Fibroblast of skin of abdomen (primary cell): ENCODE measurements around the gene MRPS15.

ENCODE experiments used
- DNase-seq: peaks from one replicate; pipeline ENCODE4 v3.0.0-alpha.2; 2013

The MRPS15 gene

GRCh38 chr1:36457691-36458090, 6.5 kb downstream of the MRPS15 start:
- DNase-seq: no peak

- no peak for DNase-seq
Observed at GRCh38 chr1:36456391-36456928, 7.7 kb downstream of the MRPS15 start.

GRCh38 chr1:36455386-36455785, 8.8 kb downstream of the MRPS15 start:
- no peak for DNase-seq

- DNase-seq: no peak
Observed at GRCh38 chr1:36453600-36454388, 10.4 kb downstream of the MRPS15 start.

GRCh38 chr1:36453051-36453450, 11.1 kb downstream of the MRPS15 start:
- no peak for DNase-seq

- no peak for DNase-seq
Observed at GRCh38 chr1:36450919-36451305, 13.3 kb downstream of the MRPS15 start.

GRCh38 chr1:36450270-36450918, 13.8 kb downstream of the MRPS15 start, which contains the start of gene OSCP1:
Gene OSCP1 (minus strand): TSS chr1:36450451. CDS start chr1:36450369, 82 bp downstream.
- peak; percentile 95 for DNase-seq

GRCh38 chr1:36448530-36449056, 15.6 kb downstream of the MRPS15 start:
- DNase-seq: no peak

GRCh38 chr1:36447450-36447849, 16.7 kb downstream of the MRPS15 start:
- no peak for DNase-seq

- no peak for DNase-seq
Observed at GRCh38 chr1:36446746-36447145, 17.4 kb downstream of the MRPS15 start.

- no peak for DNase-seq
Observed at GRCh38 chr1:36446271-36446670, 17.9 kb downstream of the MRPS15 start.

GRCh38 chr1:36443297-36443696, 20.9 kb downstream of the MRPS15 start:
- no peak for DNase-seq

- no peak for DNase-seq
Observed at GRCh38 chr1:36442337-36442736, 21.8 kb downstream of the MRPS15 start.

- DNase-seq: no peak
Observed at GRCh38 chr1:36440646-36441045, 23.5 kb downstream of the MRPS15 start.

GRCh38 chr1:36440044-36440443, 24.1 kb downstream of the MRPS15 start:
- DNase-seq: no peak

GRCh38 chr1:36438715-36439114, 25.5 kb downstream of the MRPS15 start:
- no peak for DNase-seq

- DNase-seq: peak; percentile 8
Observed at GRCh38 chr1:36436821-36437220, 27.4 kb downstream of the MRPS15 start.

GRCh38 chr1:36433102-36433501, 31.1 kb downstream of the MRPS15 start:
- DNase-seq: no peak

- no peak for DNase-seq
Observed at GRCh38 chr1:36432616-36433015, 31.6 kb downstream of the MRPS15 start.

GRCh38 chr1:36425791-36426190, 38.4 kb downstream of the MRPS15 start:
- no peak for DNase-seq

GRCh38 chr1:36421649-36422048, 42.5 kb downstream of the MRPS15 start:
- DNase-seq: no peak

GRCh38 chr1:36420836-36421317, 43.3 kb downstream of the MRPS15 start:
- DNase-seq: peak; percentile 77

GRCh38 chr1:36420409-36420808, 43.8 kb downstream of the MRPS15 start:
- DNase-seq: no peak
